ENCODE measurements around the gene STAT6.
"Not testable (repeated sequence)": the region's sequence is repeated elsewhere in the genome, so short reads cannot be mapped to it uniquely, and the experiment has no call there.

STAT6 gene

DNA sequence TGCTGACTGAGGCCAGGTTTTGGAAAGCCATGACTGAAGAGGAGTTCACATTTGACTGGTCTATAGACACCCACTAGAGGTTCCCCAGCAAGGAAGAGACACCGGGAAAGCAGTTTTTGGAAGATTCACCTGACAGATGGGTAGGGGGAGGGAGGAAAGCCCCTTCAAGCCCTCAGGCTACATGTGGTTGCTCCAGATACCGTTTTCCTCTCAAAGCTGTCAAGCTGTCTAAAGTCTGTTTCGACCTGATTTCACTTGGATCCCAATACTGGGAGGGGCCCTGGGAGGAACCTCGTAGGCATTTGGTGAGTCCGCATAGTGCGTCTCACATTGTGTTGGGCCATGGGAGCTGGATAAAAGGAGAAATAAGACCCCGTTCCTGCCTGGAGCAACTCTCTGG is 15.4 kb upstream of the STAT6 start:
- DNase-seq, result no peak

DNA sequence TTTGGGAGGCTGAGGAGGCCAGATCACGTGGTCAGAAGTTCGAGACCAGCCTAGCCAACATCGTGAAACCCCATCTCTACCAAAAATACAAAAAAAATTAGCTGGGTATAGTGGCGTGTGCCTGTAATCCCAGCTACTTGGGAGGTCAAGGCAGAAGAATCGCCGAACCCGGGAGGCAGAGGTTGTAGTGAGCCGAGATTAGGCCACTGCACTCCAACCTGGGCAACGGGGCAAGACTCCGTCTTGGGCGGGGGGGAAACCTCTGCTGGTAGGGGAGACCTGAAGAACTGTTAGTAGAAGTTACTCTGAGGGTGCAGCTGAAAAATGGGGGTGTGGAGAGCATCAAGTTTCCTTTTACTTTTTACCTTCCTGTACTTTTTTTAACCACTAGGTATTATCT is 14.9 kb upstream of the STAT6 start:
- DNase-seq, result no peak

DNA sequence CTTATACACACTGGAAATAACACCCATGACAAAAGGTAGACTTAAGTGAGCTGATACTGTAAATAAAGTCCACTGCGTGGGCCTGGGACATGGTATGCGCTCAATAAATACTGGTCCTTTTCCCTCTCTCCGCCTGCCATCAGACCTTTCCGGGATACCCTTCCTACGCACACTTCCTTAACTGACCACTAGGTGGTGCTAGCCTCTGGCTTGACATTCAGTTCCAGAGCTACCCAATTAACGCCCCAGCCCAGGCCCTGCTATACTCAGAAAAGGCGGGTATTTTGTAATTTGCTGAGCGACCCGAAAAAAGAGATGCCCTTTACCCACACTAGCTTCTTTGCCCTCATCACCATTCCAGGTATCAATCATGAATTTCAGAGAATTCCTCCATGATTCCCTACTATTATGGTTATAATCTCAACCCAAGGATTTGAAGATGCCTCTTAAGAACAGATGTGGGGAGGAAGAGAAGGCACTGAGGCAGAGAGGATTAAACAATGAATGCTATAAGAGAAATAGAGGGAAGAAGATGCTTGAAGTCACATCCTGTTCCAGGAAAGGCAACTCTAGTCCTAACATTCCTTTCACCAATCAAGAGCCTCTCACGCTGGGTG is 13.2 kb upstream of the STAT6 start:
- peak; percentile 8 for DNase-seq

DNA sequence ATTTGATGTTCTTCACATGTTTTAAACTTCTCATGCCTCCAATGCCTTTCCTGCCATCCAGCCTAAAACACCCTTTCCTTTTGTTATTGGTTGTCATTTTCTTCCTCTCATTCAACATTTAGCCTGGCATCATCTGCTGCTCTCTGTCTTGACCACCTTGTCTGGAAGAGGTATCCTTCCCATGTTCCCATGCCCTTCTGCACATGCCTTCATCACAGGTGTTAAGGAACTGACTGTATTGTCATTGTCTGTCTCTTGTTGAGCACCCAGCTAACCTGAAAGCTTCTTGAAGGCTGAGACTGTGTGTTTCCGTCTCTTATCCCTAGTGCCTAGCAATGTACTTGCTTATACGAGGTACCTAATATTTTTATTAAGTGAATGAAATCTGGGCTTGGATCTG is 12.7 kb upstream of the STAT6 start:
- no peak for DNase-seq

DNA sequence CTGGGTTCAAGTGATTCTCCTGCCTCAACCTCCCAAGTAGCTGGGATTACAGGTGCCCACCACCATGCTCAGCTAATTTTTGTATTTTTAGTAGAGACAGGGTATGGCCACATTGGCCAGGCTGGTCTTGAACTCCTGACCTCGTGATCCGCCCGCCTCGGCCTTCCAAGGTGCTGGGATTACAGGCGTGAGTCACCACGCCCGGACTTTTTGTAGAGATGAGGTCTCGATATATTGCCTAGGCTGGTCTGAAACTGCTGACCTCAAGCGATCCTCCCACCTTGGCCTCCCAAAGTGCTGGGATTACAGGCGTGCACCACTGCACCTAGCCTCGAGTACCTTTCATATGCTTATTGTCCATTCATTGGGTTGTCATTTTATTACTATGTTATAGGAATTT is 9.6 kb upstream of the STAT6 start:
- not testable (repeated sequence) for DNase-seq

- no peak for DNase-seq
These were observed 8.3 kb upstream of the STAT6 start for GRCh38 chr12:57119294-57120085.

GRCh38 chr12:57118711-57119271 is 7.6 kb upstream of the STAT6 start:
- DNase-seq, result no peak

DNA sequence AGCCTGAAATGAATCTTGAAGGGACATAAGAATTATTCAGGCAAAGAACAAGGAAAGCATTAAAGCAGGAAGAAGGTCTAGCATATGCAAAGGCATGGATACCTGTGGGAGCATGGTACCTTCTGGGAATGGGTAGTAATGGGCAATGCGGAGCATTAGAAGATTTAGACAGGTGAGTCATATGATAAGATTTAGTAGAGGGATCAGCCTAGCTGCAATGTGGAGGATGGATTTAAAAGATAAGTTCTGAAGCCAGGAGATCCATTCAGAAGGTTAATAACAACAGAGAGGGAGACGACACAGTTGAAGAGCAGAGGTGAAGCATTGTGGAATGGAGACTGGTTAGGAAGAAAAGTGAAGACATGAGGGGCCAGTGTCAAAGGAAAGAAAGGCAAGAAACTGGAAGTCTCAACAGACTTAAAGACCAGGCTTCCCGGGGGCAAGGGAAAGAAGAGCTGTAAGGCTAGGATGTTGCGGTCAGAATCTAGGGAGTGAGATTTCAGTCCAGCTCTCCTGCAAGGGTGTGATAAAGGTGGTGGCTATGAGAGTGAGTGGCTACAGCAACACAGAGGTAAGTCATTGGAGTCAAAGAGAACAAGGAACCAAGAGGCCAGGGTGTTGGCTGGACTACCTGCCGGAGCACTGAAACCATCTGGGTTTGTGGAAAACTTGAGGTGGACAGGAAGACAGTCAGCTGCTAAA is 5.6 kb upstream of the STAT6 start:
- no peak for DNase-seq

GRCh38 chr12:57112492-57113294 is 1.5 kb upstream of the STAT6 start:
- DNase-seq, result no peak

GRCh38 chr12:57110104-57111030 is 795 bp downstream of the STAT6 start:
- no peak for DNase-seq

- no peak for DNase-seq
These were observed 1.7 kb downstream of the STAT6 start for GRCh38 chr12:57109207-57110103.

GRCh38 chr12:57107456-57108155 is 3.6 kb downstream of the STAT6 start:
- no peak for DNase-seq

- no peak for DNase-seq
These were observed 5.0 kb downstream of the STAT6 start for GRCh38 chr12:57106021-57106708.

- DNase-seq, result no peak
These were observed 6.0 kb downstream of the STAT6 start for GRCh38 chr12:57105011-57105753.

GRCh38 chr12:57104292-57104910 is 6.8 kb downstream of the STAT6 start:
- DNase-seq, result no peak

GRCh38 chr12:57103856-57104255 is 7.3 kb downstream of the STAT6 start:
- no peak for DNase-seq

GRCh38 chr12:57101892-57102695 is 9.1 kb downstream of the STAT6 start:
- DNase-seq, result no peak
